K562 (cell line): ENCODE measurements around the gene UQCR11. TPM values are rescaled to one million over a fixed set of nuclear protein-coding genes. Genes with fewer than 3 reads are reported as not detected.

Experiments used
- ARHGAP35 ChIP-seq: fragments of 450-650 bp; IDR thresholded peaks from 2 replicates; pipeline ENCODE4 v1.6.1; 2018; ENCODE audit not compliant: partially characterized antibody
- CHAMP1 ChIP-seq: fragments of 450-650 bp; IDR thresholded peaks from 2 replicates; pipeline ENCODE4 v1.6.1; 2016; ENCODE audit warnings: mild to moderate bottlenecking
- CHD1 ChIP-seq: fragments of 200-600 bp; sonication (generic); IDR thresholded peaks from one replicate; pipeline ENCODE4 v1.6.1; 2012; ENCODE audit warnings: mild to moderate bottlenecking, moderate library complexity, low read length, inconsistent platforms
- COPS2 ChIP-seq: fragments of 450-650 bp; conservative IDR thresholded peaks from 2 replicates; pipeline ENCODE4 v1.6.1; 2016; ENCODE audit warnings: mild to moderate bottlenecking, moderate library complexity
- DNMT1 ChIP-seq: fragments of 450-650 bp; IDR thresholded peaks from 2 replicates; pipeline ENCODE4 v1.6.1; 2016; ENCODE audit warnings: antibody characterized with exemption, mild to moderate bottlenecking
- E2F3 ChIP-seq: fragments of 250-450 bp; sonication (Bioruptor Pico); IDR thresholded peaks from 2 replicates; pipeline ENCODE4 v1.4.0; 2020; ENCODE audit warnings: mild to moderate bottlenecking
- GATA2 ChIP-seq: sonication (generic); formaldehyde crosslinking; IDR thresholded peaks from 2 replicates; pipeline ENCODE4 v1.4.0; 2020; ENCODE audit warnings: mild to moderate bottlenecking, missing genetic modification reagents
- HIVEP1 ChIP-seq: fragments of 250-450 bp; sonication (Bioruptor Pico); IDR thresholded peaks from 2 replicates; pipeline ENCODE4 v1.4.0; 2020; ENCODE audit warnings: mild to moderate bottlenecking
- ILF3 ChIP-seq: fragments of 450-650 bp; IDR thresholded peaks from 2 replicates; pipeline ENCODE4 v1.6.1; 2018; ENCODE audit warnings: antibody characterized with exemption, mild to moderate bottlenecking, moderate library complexity, borderline replicate concordance
- ILK ChIP-seq: fragments of 450-650 bp; IDR thresholded peaks from 2 replicates; pipeline ENCODE4 v1.6.1; 2016; ENCODE audit warnings: missing genetic modification characterization, low read depth, mild to moderate bottlenecking, missing compliant biosample characterization, moderate library complexity, borderline replicate concordance
- JUNB ChIP-seq: fragments of 450-650 bp; formaldehyde crosslinking; conservative IDR thresholded peaks from 2 replicates; pipeline ENCODE4 v1.4.0; 2020; ENCODE audit warnings: mild to moderate bottlenecking
- KDM4B ChIP-seq, 2 experiments: fragments of 450-650 bp in 1 of 2; sonication (generic) in 1 of 2; IDR thresholded peaks; 2 replicates each; pipeline ENCODE4 v1.6.1; 2016 to 2017; ENCODE audit warnings: borderline replicate concordance in 2 of 2, antibody characterized with exemption in 1 of 2, low read depth in 1 of 2, mild to moderate bottlenecking in 1 of 2
- MECOM ChIP-seq: fragments of 250-450 bp; sonication (Bioruptor Pico); IDR thresholded peaks from 2 replicates; pipeline ENCODE4 v1.8.0; 2022; ENCODE audit warnings: inconsistent platforms
- MEF2D ChIP-seq: conservative IDR thresholded peaks from 2 replicates; pipeline ENCODE4 v1.6.1; 2016; ENCODE audit warnings: low read depth, missing genetic modification characterization, missing compliant biosample characterization
- NFYB ChIP-seq: IDR thresholded peaks from 2 replicates; pipeline ENCODE4 v1.6.1; 2011; ENCODE audit warnings: mild to moderate bottlenecking, moderate library complexity; ENCODE audit not compliant: insufficient read length; ENCODE audit errors: extremely low read depth
- PCBP2 ChIP-seq: fragments of 200-400 bp; formaldehyde crosslinking; IDR thresholded peaks from 2 replicates; pipeline ENCODE4 v1.6.1; 2018; ENCODE audit warnings: low read length, low read depth, mild to moderate bottlenecking, moderate library complexity; ENCODE audit not compliant: poor library complexity, severe bottlenecking
- SNIP1 ChIP-seq: fragments of 450-650 bp; IDR thresholded peaks from 2 replicates; pipeline ENCODE4 v1.7.1; 2017; ENCODE audit warnings: low read depth, mild to moderate bottlenecking
- TCFL5 ChIP-seq: fragments of 250-450 bp; sonication (Bioruptor Pico); conservative IDR thresholded peaks from 2 replicates; pipeline ENCODE4 v1.6.1; 2021; ENCODE audit warnings: mild to moderate bottlenecking, moderate library complexity, matching md5 sums
- TEAD4 ChIP-seq, 2 experiments: sonication (generic) in 1 of 2; formaldehyde crosslinking in 1 of 2; IDR thresholded peaks; 2 replicates each; pipeline versions ENCODE4 v1.6.1 to v1.8.0; 2012 to 2022; ENCODE audit warnings: borderline replicate concordance in 1 of 2, inconsistent platforms in 1 of 2, low read length in 1 of 2, mild to moderate bottlenecking in 1 of 2, missing genetic modification reagents in 1 of 2
- ZNF274 ChIP-seq: IDR thresholded peaks from 2 replicates; pipeline ENCODE4 v1.6.1; 2011; ENCODE audit warnings: low read depth, mild to moderate bottlenecking, low read length, moderate library complexity, borderline replicate concordance
- ZNF77 ChIP-seq: fragments of 250-450 bp; sonication (Bioruptor Pico); IDR thresholded peaks from 2 replicates; pipeline ENCODE4 v1.5.0; 2020
- polyA plus RNA-seq, 8 experiments: library from polyadenylated mRNA; depleted of rRNA in 4 of 8; stranded (reverse) in 5 of 8; unstranded in 3 of 8; fragments of >200 nt; fragmentation: Nextera tagmentation in 2 of 8; fragmentation: Illumina TruSeq in 1 of 8; extraction: Ambion mirVana in 2 of 8; extraction: Trizol in 1 of 8; gene quantifications; 2 replicates each; pipeline versions ENCODE4 v1.2.1 to v1.2.3, GENCODE V29; 2011 to 2014; ENCODE audit warnings: inconsistent platforms in 1 of 8, missing spikeins in 1 of 8
- total RNA-seq, 7 experiments: library from RNA; depleted of rRNA in 6 of 7; stranded (reverse); fragments of >200 nt in 6 of 7; fragmentation: Illumina TruSeq in 2 of 7; extraction: Trizol in 2 of 7; gene quantifications; 2 replicates each; pipeline versions ENCODE4 v1.2.1 to v1.2.3, GENCODE V29; 2011 to 2021; ENCODE audit warnings: low replicate concordance in 1 of 7
- TF ChIP-seq, protein P1 (sequence below), 2 experiments: fragments of 450-650 bp; IDR thresholded peaks; 2 replicates each; pipeline ENCODE4 v1.6.1; 2016
- TF ChIP-seq, protein P2 (sequence below): IDR thresholded peaks from 3 replicates; pipeline ENCODE4 v1.6.1; 2011; ENCODE audit warnings: borderline replicate concordance, mild to moderate bottlenecking; ENCODE audit not compliant: insufficient read length, insufficient read depth

The UQCR11 gene
- total and polyA plus RNA-seq, 9 of the 15 experiments (the other 6 are each of a cell fraction or from before 2014, with no cell fraction given) = 57.6 to 394 (median 259) TPM

GRCh38 chr19:1605236-1606137 lies at the start of gene UQCR11 (continued):
- TF ChIP-seq MEF2D (tag) = no peak
- TF ChIP-seq CHAMP1 = no peak
- no peak for TF ChIP-seq ILK (tag)
- no peak for TF ChIP-seq ZNF274
- TF ChIP-seq PCBP2 = no peak
- TF ChIP-seq GATA2 (CRISPR knock-in tag) = no peak
- TF ChIP-seq TEAD4 (IDR thresholded peaks at IDR 0.05; ENCODE audit: low read length) = peak; percentile 49; the same call in 1 of the 2 replicates
- no peak; the same call in 1 of the 2 replicates for TF ChIP-seq TEAD4 (CRISPR knock-in tag; IDR thresholded peaks at IDR 0.05; ENCODE audit: borderline replicate concordance)
- no peak for TF ChIP-seq NFYB
- no peak for TF ChIP-seq DNMT1
- TF ChIP-seq ARHGAP35 = no peak
- no peak for TF ChIP-seq JUNB (CRISPR knock-in tag)
- peak; percentile 80 for TF ChIP-seq CHD1
- TF ChIP-seq SNIP1 = peak; percentile 99
- TF ChIP-seq MECOM = no peak
- TF ChIP-seq ZNF77 (CRISPR knock-in tag) = no peak
- TF ChIP-seq KDM4B (IDR thresholded peaks at IDR 0.05; ENCODE audit: borderline replicate concordance in 2 of 2, low read depth in 1 of 2) = no peak
- TF ChIP-seq E2F3 (CRISPR knock-in tag) = 0 out of 2 replicates have a peak, but pooled peaks have one; percentile 27
- TF ChIP-seq, protein P1, sequence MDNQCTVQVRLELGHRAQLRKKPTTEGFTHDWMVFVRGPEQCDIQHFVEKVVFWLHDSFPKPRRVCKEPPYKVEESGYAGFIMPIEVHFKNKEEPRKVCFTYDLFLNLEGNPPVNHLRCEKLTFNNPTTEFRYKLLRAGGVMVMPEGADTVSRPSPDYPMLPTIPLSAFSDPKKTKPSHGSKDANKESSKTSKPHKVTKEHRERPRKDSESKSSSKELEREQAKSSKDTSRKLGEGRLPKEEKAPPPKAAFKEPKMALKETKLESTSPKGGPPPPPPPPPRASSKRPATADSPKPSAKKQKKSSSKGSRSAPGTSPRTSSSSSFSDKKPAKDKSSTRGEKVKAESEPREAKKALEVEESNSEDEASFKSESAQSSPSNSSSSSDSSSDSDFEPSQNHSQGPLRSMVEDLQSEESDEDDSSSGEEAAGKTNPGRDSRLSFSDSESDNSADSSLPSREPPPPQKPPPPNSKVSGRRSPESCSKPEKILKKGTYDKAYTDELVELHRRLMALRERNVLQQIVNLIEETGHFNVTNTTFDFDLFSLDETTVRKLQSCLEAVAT (IDR thresholded peaks at IDR 0.05) = peak in 1 of 2 experiments; percentile 28; a peak in 2 of 4 replicates
- no peak for TF ChIP-seq COPS2
- no peak for TF ChIP-seq ILF3
- TF ChIP-seq HIVEP1 = no peak
- no peak for TF ChIP-seq TCFL5 (CRISPR knock-in tag)
- TF ChIP-seq, protein P2, sequence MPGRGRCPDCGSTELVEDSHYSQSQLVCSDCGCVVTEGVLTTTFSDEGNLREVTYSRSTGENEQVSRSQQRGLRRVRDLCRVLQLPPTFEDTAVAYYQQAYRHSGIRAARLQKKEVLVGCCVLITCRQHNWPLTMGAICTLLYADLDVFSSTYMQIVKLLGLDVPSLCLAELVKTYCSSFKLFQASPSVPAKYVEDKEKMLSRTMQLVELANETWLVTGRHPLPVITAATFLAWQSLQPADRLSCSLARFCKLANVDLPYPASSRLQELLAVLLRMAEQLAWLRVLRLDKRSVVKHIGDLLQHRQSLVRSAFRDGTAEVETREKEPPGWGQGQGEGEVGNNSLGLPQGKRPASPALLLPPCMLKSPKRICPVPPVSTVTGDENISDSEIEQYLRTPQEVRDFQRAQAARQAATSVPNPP = no peak
